ENCODE data around the gene ACSM6. TPM values are rescaled to one million over a fixed set of nuclear protein-coding genes. Genes with fewer than 3 reads are reported as not detected.

ACSM6 gene
- not detected in 2 replicates for total RNA-seq

GRCh38 chr10:95193944-95194343 is at the start of gene ACSM6:
ACSM6 (plus strand) TSS chr10:95194238; CDS start chr10:95194486, 248 bp downstream.
- H3K27me3 ChIP-seq (ENCODE audit: control insufficient read depth, insufficient read depth, low read length), result no peaks in the 10 kb centered on the region
- H3K4me3 ChIP-seq (ENCODE audit: low read depth, low read length), result no peak within 1 kb of the TSS
- TF ChIP-seq CTCF (IDR thresholded peaks at IDR 0.05; ENCODE audit: insufficient read depth, low read length, poor library complexity, severe bottlenecking), result no peak
- no peak for DNase-seq (ENCODE audit: low read depth)
- no peaks in the 10 kb centered on the region for H3K36me3 ChIP-seq (ENCODE audit: control insufficient read depth, insufficient read depth, low read length)

GRCh38 chr10:95168694-95169093 is 25.3 kb upstream of the ACSM6 start:
- DNase-seq (ENCODE audit: low read depth), result no peak
- no peak for TF ChIP-seq CTCF (IDR thresholded peaks at IDR 0.05; ENCODE audit: insufficient read depth, low read length, poor library complexity, severe bottlenecking)

GRCh38 chr10:95169522-95169921 is 24.5 kb upstream of the ACSM6 start:
- DNase-seq (ENCODE audit: low read depth), result no peak
- H3K36me3 ChIP-seq (ENCODE audit: control insufficient read depth, insufficient read depth, low read length), result no peaks in the 10 kb centered on the region
- H3K27me3 ChIP-seq (ENCODE audit: control insufficient read depth, insufficient read depth, low read length), result no peaks in the 10 kb centered on the region
- TF ChIP-seq CTCF (IDR thresholded peaks at IDR 0.05; ENCODE audit: insufficient read depth, low read length, poor library complexity, severe bottlenecking), result no peak
- H3K4me3 ChIP-seq (ENCODE audit: low read depth, low read length), result no peak overlapping the region

More at GRCh38 chr10:95168694-95169093, 25.3 kb upstream of the ACSM6 start:
- Histone ChIP-seq H3K4me3 (ENCODE audit: low read depth, low read length) (no peak overlapping the region), H3K27me3 (ENCODE audit: control insufficient read depth, insufficient read depth, low read length) (no peaks in the 10 kb centered on the region), H3K36me3 (ENCODE audit: control insufficient read depth, insufficient read depth, low read length) (no peaks in the 10 kb centered on the region)

- no peak for TF ChIP-seq CTCF (IDR thresholded peaks at IDR 0.05; ENCODE audit: insufficient read depth, low read length, poor library complexity, severe bottlenecking)
These were observed 23.2 kb upstream of the ACSM6 start for GRCh38 chr10:95170790-95171189.

GRCh38 chr10:95171336-95171735 is 22.7 kb upstream of the ACSM6 start:
- TF ChIP-seq CTCF (IDR thresholded peaks at IDR 0.05; ENCODE audit: insufficient read depth, low read length, poor library complexity, severe bottlenecking), result no peak
- H3K27me3 ChIP-seq (ENCODE audit: control insufficient read depth, insufficient read depth, low read length), result peaks cover 1% of the 10 kb centered on the region
- DNase-seq (ENCODE audit: low read depth), result no peak

More at GRCh38 chr10:95170790-95171189, 23.2 kb upstream of the ACSM6 start:
- no peaks in the 10 kb centered on the region for H3K36me3 ChIP-seq (ENCODE audit: control insufficient read depth, insufficient read depth, low read length)
- no peak for DNase-seq (ENCODE audit: low read depth)
- H3K4me3 ChIP-seq (ENCODE audit: low read depth, low read length), result no peak overlapping the region
- H3K27me3 ChIP-seq (ENCODE audit: control insufficient read depth, insufficient read depth, low read length), result no peaks in the 10 kb centered on the region

GRCh38 chr10:95172851-95173250 is 21.2 kb upstream of the ACSM6 start:
- no peak for DNase-seq (ENCODE audit: low read depth)
- no peak overlapping the region for H3K4me3 ChIP-seq (ENCODE audit: low read depth, low read length)
- no peak for TF ChIP-seq CTCF (IDR thresholded peaks at IDR 0.05; ENCODE audit: insufficient read depth, low read length, poor library complexity, severe bottlenecking)
- H3K27me3 ChIP-seq (ENCODE audit: control insufficient read depth, insufficient read depth, low read length), result peaks cover 2% of the 10 kb centered on the region
- no peaks in the 10 kb centered on the region for H3K36me3 ChIP-seq (ENCODE audit: control insufficient read depth, insufficient read depth, low read length)

More at GRCh38 chr10:95171336-95171735, 22.7 kb upstream of the ACSM6 start:
- Histone ChIP-seq H3K4me3 (ENCODE audit: low read depth, low read length) (no peak overlapping the region), H3K36me3 (ENCODE audit: control insufficient read depth, insufficient read depth, low read length) (no peaks in the 10 kb centered on the region)

Measured in kidney epithelial cell (primary cell).